ENCODE measurements around the gene TPI1.
"Not testable (repeated sequence)": the region's sequence is repeated elsewhere in the genome, so short reads cannot be mapped to it uniquely, and the experiment has no call there.

The TPI1 gene

DNA sequence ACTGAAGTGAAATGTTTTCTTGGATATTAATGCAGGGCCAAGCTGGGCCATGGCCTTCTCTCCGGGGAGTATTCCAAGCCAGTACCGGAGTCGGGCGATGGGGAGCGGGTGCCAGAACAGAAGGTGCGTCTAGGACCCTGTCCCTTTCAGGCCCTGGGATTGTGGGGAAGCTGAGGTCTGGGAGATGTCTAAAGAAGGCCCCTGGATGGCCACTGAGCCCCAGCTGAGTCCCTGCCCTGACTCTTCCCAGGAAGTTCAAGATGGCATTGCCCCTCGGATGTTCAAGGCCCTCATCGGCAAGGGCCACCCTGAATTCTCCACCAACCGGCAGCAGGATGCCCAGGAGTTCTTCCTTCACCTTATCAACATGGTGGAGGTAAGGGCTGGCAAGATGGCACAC, 7.2 kb upstream of the TPI1 start:
- no peaks in the 10 kb centered on the region for H3K4me1 ChIP-seq (ENCODE audit: insufficient read depth, low read length)
- no peak overlapping the region for H2AFZ ChIP-seq (ENCODE audit: low read depth, low read length)
- peaks cover 90% of the 10 kb centered on the region for H3K36me3 ChIP-seq (ENCODE audit: insufficient read depth, low read length)
- H3K4me3 ChIP-seq (ENCODE audit: low read length) = no peak overlapping the region
- no peaks in the 10 kb centered on the region for H3K27me3 ChIP-seq (ENCODE audit: insufficient read depth, low read length)
- no peaks in the 10 kb centered on the region for H3K9me3 ChIP-seq (ENCODE audit: low read length)

DNA sequence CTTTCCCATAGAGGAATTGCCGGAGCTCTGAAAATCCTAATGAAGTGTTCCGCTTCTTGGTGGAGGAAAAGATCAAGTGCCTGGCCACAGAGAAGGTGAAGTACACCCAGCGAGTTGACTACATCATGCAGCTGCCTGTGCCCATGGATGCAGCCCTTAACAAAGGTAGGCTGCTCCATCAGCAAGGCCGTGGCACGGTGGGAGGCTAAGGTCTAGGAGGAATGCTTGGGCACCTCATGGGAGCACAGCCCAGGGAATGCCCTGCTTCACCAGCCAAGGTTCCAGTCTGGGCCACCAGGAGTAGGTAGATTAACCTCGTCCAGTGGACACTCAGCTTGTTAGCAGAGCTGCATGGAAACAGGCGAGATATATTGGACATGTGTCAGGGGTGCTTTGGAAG, 6.4 kb upstream of the TPI1 start:
- H3K27me3 ChIP-seq (ENCODE audit: insufficient read depth, low read length) = no peaks in the 10 kb centered on the region
- H3K36me3 ChIP-seq (ENCODE audit: insufficient read depth, low read length) = peaks cover 92% of the 10 kb centered on the region
- H2AFZ ChIP-seq (ENCODE audit: low read depth, low read length) = no peak overlapping the region
- no peak overlapping the region for H3K4me3 ChIP-seq (ENCODE audit: low read length)
- H3K4me1 ChIP-seq (ENCODE audit: insufficient read depth, low read length) = no peaks in the 10 kb centered on the region
- no peaks in the 10 kb centered on the region for H3K9me3 ChIP-seq (ENCODE audit: low read length)

DNA sequence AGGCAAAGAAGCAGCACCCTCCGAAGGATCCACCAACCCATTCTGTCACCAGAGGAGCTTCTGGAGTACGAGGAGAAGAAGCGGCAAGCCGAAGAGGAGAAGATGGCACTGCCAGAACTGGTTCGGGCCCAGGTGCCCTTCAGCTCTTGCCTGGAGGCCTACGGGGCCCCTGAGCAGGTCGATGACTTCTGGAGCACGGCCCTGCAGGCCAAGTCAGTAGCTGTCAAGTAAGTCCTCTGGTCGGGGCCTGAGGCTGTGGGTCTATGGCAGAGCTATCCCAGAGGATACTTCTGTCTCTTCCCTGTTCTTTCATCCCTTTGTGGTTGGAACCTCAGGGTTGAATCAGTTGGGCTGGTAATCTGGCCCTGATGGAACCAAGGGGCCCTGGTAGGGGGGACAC, 5.9 kb upstream of the TPI1 start:
- Histone ChIP-seq H3K27me3 (ENCODE audit: insufficient read depth, low read length) (no peaks in the 10 kb centered on the region), H3K36me3 (ENCODE audit: insufficient read depth, low read length) (peaks cover 91% of the 10 kb centered on the region), H3K9me3 (ENCODE audit: low read length) (no peaks in the 10 kb centered on the region), H2AFZ (ENCODE audit: low read depth, low read length) (no peak overlapping the region), H3K4me1 (ENCODE audit: insufficient read depth, low read length) (no peaks in the 10 kb centered on the region), H3K4me3 (ENCODE audit: low read length) (no peak overlapping the region)

- Histone ChIP-seq H3K27me3 (ENCODE audit: insufficient read depth, low read length) (no peaks in the 10 kb centered on the region), H3K4me1 (ENCODE audit: insufficient read depth, low read length) (peaks cover 7% of the 10 kb centered on the region), H3K36me3 (ENCODE audit: insufficient read depth, low read length) (peaks cover 76% of the 10 kb centered on the region), H2AFZ (ENCODE audit: low read depth, low read length) (no peak overlapping the region), H3K4me3 (ENCODE audit: low read length) (no peak overlapping the region), H3K9me3 (ENCODE audit: low read length) (no peaks in the 10 kb centered on the region)
Observed at GRCh38 chr12:6863033-6863432, 4.3 kb upstream of the TPI1 start.

DNA sequence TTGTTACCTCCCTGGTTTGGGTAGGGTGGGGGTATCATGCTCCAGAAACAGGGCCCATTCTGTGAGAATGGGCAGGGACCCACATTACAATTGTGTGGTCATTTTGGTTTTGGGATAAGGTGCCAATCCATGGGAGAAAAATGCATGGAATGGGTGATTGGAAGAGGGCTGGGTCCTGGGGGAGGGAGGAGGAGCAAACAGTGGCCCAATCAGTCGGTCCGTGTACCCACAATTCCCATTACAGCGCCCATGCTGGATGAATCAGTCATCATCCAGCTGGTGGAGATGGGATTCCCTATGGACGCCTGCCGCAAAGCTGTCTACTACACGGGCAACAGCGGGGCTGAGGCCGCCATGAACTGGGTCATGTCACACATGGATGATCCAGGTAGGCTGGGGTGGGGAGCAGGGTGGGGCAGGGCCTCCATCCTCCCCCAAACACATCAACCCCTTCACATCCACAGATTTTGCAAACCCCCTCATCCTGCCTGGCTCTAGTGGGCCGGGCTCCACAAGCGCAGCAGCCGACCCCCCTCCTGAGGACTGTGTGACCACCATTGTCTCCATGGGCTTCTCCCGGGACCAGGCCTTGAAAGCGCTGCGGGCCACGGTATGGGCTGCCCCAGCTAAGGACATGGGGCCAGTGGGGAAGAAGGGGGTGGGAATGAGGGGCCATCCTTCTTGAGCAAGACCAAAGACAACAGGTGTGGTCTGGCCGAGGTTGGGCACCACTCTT, 3.6 kb upstream of the TPI1 start:
- Histone ChIP-seq H3K4me1 (ENCODE audit: insufficient read depth, low read length) (peaks cover 14% of the 10 kb centered on the region), H3K36me3 (ENCODE audit: insufficient read depth, low read length) (peaks cover 69% of the 10 kb centered on the region), H3K9me3 (ENCODE audit: low read length) (no peaks in the 10 kb centered on the region), H3K27me3 (ENCODE audit: insufficient read depth, low read length) (no peaks in the 10 kb centered on the region), H2AFZ (ENCODE audit: low read depth, low read length) (no peak overlapping the region), H3K4me3 (ENCODE audit: low read length) (no peak overlapping the region)

GRCh38 chr12:6865307-6865706, 2.0 kb upstream of the TPI1 start:
- not testable (repeated sequence) for H3K4me3 ChIP-seq (ENCODE audit: low read length); H2AFZ ChIP-seq (ENCODE audit: low read depth, low read length); H3K27me3 ChIP-seq (ENCODE audit: insufficient read depth, low read length); H3K9me3 ChIP-seq (ENCODE audit: low read length)
- H3K4me1 ChIP-seq (ENCODE audit: insufficient read depth, low read length) = peaks cover 20% of the 10 kb centered on the region
- H3K36me3 ChIP-seq (ENCODE audit: insufficient read depth, low read length) = peaks cover 66% of the 10 kb centered on the region

GRCh38 chr12:6866163-6866919, 990 bp upstream of the TPI1 start:
- no peaks in the 10 kb centered on the region for H3K27me3 ChIP-seq (ENCODE audit: insufficient read depth, low read length)
- no peaks in the 10 kb centered on the region for H3K9me3 ChIP-seq (ENCODE audit: low read length)
- no peak overlapping the region for H3K4me3 ChIP-seq (ENCODE audit: low read length)
- peaks cover 66% of the 10 kb centered on the region for H3K36me3 ChIP-seq (ENCODE audit: insufficient read depth, low read length)
- H2AFZ ChIP-seq (ENCODE audit: low read depth, low read length) = no peak overlapping the region
- peaks cover 21% of the 10 kb centered on the region for H3K4me1 ChIP-seq (ENCODE audit: insufficient read depth, low read length)

DNA sequence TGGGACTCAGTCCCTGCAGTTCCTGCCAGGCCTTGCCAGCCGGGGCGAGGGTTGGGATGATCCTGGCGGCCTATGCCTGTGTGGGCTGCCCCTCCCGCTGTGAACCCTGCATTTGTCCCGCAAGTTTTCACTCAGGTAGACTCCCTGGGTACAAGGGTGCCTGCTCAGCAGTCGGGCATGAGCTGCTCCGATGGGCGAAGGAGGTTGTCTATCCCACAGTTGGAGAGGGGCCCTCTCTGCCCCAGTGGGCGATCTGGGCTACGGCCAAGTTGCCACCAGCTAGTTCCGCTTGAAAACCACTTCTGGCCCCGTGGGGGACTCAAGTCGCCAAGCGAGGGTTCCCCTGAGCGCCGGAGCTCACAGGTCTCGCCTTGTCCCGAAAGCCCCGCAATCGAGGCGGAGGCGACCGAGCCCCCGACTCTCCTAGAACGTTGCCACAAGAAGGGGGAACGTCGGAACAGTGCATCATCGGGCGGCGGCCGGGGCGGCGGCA, 365 bp upstream of the TPI1 start:
- Histone ChIP-seq H3K36me3 (ENCODE audit: insufficient read depth, low read length) (peaks cover 64% of the 10 kb centered on the region), H3K9me3 (ENCODE audit: low read length) (no peaks in the 10 kb centered on the region), H3K4me1 (ENCODE audit: insufficient read depth, low read length) (peaks cover 27% of the 10 kb centered on the region), H3K27me3 (ENCODE audit: insufficient read depth, low read length) (no peaks in the 10 kb centered on the region), H2AFZ (ENCODE audit: low read depth, low read length) (no peak overlapping the region), H3K4me3 (ENCODE audit: low read length) (peak overlapping the region; percentile 93)

DNA sequence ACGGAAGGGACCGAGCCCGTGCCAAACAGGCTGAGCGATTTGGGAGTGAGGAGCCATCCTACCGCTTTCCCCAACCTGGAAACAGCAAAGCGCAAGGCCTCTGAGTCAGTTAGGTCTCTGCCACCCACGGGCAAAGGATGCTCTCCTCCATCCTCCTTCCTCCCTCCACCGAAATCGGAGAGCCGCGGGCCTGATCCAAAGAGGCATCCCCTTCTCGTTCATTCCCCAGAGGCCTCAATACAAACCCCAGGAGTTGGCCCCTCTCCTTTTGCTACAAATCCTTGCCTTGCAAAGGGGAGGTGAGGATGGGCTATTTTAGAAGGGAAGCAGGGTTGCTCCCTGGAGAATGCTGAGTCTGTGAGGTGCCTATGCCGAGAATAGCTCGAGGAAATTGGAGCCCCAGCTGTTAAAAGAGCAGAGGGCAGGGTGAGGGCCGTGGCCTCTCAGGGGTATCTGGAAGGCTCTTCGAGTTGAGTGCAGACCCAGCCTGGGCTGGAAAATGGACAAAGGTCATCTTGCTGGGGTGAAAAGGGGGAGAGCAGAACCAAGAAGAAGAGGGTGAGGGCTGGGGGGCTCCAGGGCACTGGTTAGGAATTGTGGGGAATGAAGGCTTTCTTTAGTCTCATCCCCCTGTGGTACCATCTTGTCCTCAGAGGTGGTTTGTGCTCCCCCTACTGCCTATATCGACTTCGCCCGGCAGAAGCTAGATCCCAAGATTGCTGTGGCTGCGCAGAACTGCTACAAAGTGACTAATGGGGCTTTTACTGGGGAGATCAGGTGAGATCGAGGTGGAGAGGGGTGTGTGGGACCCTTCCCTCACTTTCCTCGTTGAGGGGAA, 1.1 kb downstream of the TPI1 start:
- H3K36me3 ChIP-seq (ENCODE audit: insufficient read depth, low read length) = peaks cover 50% of the 10 kb centered on the region
- peak overlapping the region; percentile 93 for H3K4me3 ChIP-seq (ENCODE audit: low read length)
- peaks cover 34% of the 10 kb centered on the region for H3K4me1 ChIP-seq (ENCODE audit: insufficient read depth, low read length)
- no peaks in the 10 kb centered on the region for H3K27me3 ChIP-seq (ENCODE audit: insufficient read depth, low read length)
- H2AFZ ChIP-seq (ENCODE audit: low read depth, low read length) = no peak overlapping the region
- no peaks in the 10 kb centered on the region for H3K9me3 ChIP-seq (ENCODE audit: low read length)

- H2AFZ ChIP-seq (ENCODE audit: low read depth, low read length) = no peak overlapping the region
- no peaks in the 10 kb centered on the region for H3K9me3 ChIP-seq (ENCODE audit: low read length)
- peaks cover 34% of the 10 kb centered on the region for H3K4me1 ChIP-seq (ENCODE audit: insufficient read depth, low read length)
- H3K36me3 ChIP-seq (ENCODE audit: insufficient read depth, low read length) = peaks cover 41% of the 10 kb centered on the region
- H3K27me3 ChIP-seq (ENCODE audit: insufficient read depth, low read length) = no peaks in the 10 kb centered on the region
- H3K4me3 ChIP-seq (ENCODE audit: low read length) = peak overlapping the region; percentile 93
Observed at GRCh38 chr12:6869049-6870021, 2.0 kb downstream of the TPI1 start.

- H3K27me3 ChIP-seq (ENCODE audit: insufficient read depth, low read length); H3K4me3 ChIP-seq (ENCODE audit: low read length); H3K9me3 ChIP-seq (ENCODE audit: low read length); H2AFZ ChIP-seq (ENCODE audit: low read depth, low read length): not testable (repeated sequence)
- Histone ChIP-seq H3K4me1 (ENCODE audit: insufficient read depth, low read length) (peaks cover 34% of the 10 kb centered on the region), H3K36me3 (ENCODE audit: insufficient read depth, low read length) (peaks cover 34% of the 10 kb centered on the region)
Observed at GRCh38 chr12:6870304-6870703, 3.0 kb downstream of the TPI1 start.
